Epithelial cell of proximal tubule (primary cell): ENCODE results near the gene TLR2. TPM values are rescaled to one million over a fixed set of nuclear protein-coding genes. Genes with fewer than 3 reads are reported as not detected.
"Not testable (repeated sequence)": the region's sequence is repeated elsewhere in the genome, so short reads cannot be mapped to it uniquely, and the experiment has no call there.

Source experiments
- DNase-seq: peaks from one replicate; pipeline ENCODE4 v3.0.0-alpha.2; 2011; ENCODE audit warnings: low read depth
- H3K4me3 ChIP-seq: 2 replicates; pipeline ENCODE4 v1.5.1; 2011; ENCODE audit warnings: low read depth, mild to moderate bottlenecking, low read length
- total RNA-seq: library from RNA; depleted of rRNA; stranded (reverse); fragments of >200 nt; gene quantifications from 2 replicates; pipeline ENCODE4 v1.2.3, GENCODE V29; 2015
- TF ChIP-seq, protein P1 (sequence below): conservative IDR thresholded peaks from 2 replicates; pipeline ENCODE4 v1.5.1; 2012; ENCODE audit warnings: low read depth, mild to moderate bottlenecking, low read length

TLR2 gene
- total RNA-seq, 1 donor from 2014 or later: 13.8 TPM

- H3K4me3 ChIP-seq: no peak overlapping the region
- DNase-seq: no peak
- TF ChIP-seq, protein P1, sequence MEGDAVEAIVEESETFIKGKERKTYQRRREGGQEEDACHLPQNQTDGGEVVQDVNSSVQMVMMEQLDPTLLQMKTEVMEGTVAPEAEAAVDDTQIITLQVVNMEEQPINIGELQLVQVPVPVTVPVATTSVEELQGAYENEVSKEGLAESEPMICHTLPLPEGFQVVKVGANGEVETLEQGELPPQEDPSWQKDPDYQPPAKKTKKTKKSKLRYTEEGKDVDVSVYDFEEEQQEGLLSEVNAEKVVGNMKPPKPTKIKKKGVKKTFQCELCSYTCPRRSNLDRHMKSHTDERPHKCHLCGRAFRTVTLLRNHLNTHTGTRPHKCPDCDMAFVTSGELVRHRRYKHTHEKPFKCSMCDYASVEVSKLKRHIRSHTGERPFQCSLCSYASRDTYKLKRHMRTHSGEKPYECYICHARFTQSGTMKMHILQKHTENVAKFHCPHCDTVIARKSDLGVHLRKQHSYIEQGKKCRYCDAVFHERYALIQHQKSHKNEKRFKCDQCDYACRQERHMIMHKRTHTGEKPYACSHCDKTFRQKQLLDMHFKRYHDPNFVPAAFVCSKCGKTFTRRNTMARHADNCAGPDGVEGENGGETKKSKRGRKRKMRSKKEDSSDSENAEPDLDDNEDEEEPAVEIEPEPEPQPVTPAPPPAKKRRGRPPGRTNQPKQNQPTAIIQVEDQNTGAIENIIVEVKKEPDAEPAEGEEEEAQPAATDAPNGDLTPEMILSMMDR: no peak
Measured at GRCh38 chr4:153661215-153661822, 22.8 kb upstream of the TLR2 start.

GRCh38 chr4:153661908-153662307 lies 22.2 kb upstream of the TLR2 start:
- no peak overlapping the region for H3K4me3 ChIP-seq
- DNase-seq: no peak
- TF ChIP-seq, protein P1: no peak

DNA sequence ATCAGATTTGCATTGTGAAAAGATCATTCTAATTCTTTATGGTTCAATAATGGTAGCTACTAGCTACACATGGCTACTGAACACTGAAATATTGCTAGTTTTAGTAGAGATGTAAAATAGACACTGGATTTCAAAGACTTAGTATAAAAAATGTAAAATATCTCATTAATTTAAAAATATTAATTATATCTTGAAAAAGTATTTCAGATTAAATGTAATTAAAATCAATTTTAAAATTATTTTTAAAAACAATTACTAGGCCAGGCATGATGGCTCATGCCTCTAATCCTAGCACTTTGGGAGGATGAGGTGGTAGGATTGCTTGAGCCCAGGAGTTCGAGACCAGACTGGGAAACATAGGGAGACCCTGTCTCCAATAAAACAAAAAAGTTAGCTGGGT lies 20.4 kb upstream of the TLR2 start:
- DNase-seq: no peak
- H3K4me3 ChIP-seq: no peak overlapping the region
- TF ChIP-seq, protein P1: no peak

GRCh38 chr4:153666505-153666904 lies 17.6 kb upstream of the TLR2 start:
- H3K4me3 ChIP-seq: not testable (repeated sequence)

DNA sequence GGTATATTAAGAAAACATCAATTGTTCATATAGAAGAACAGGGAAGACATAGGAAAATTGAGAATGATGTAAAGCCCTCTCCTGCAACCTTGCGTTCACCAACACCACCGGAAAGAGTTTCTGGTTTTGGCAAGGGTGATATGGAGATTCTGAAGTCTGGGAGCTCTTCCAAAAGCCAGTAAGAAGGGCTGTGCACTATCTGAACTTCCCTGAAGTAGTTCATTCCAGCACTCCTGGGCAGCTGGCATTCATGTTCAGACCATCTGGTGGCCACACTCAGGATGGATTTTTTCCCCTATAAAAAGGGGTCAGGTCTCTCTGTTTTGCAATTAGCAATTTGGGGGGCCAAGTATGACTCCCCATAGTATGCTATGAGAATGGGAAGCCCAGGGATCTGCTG lies 15.4 kb upstream of the TLR2 start:
- DNase-seq: no peak
- TF ChIP-seq, protein P1: no peak
- H3K4me3 ChIP-seq: no peak overlapping the region

More at GRCh38 chr4:153666505-153666904, 17.6 kb upstream of the TLR2 start:
- DNase-seq: not testable (repeated sequence)

GRCh38 chr4:153669838-153670237 lies 14.2 kb upstream of the TLR2 start:
- TF ChIP-seq, protein P1: no peak
- no peak overlapping the region for H3K4me3 ChIP-seq
- no peak for DNase-seq

- H3K4me3 ChIP-seq: no peak overlapping the region
- no peak for DNase-seq
- TF ChIP-seq, protein P1: no peak
Measured at GRCh38 chr4:153676486-153676885, 7.6 kb upstream of the TLR2 start.

GRCh38 chr4:153676984-153677383 lies 7.1 kb upstream of the TLR2 start:
- TF ChIP-seq, protein P1: no peak
- DNase-seq: peak; percentile 65
- no peak overlapping the region for H3K4me3 ChIP-seq
